GM12875 (cell line): ENCODE measurements around the gene NFKB1.

Source experiments
- H3K4me3 ChIP-seq: one replicate; pipeline ENCODE4 v1.5.1; 2011; ENCODE audit warnings: low read depth, low read length, control low read depth
- CTCF ChIP-seq: IDR thresholded peaks from 2 replicates; pipeline ENCODE4 v1.5.1; 2011; ENCODE audit warnings: low read depth, mild to moderate bottlenecking, control low read depth, inconsistent platforms, low read length, moderate library complexity, borderline replicate concordance; ENCODE audit not compliant: insufficient read depth

NFKB1 gene

GRCh38 chr4:102554482-102554881 is 53.3 kb downstream of the NFKB1 start:
- no peak overlapping the region for H3K4me3 ChIP-seq
- TF ChIP-seq CTCF = no peak

- H3K4me3 ChIP-seq = no peak overlapping the region
- no peak for TF ChIP-seq CTCF
Measured at GRCh38 chr4:102554992-102555391, 53.8 kb downstream of the NFKB1 start.

- no peak for TF ChIP-seq CTCF
- H3K4me3 ChIP-seq = no peak overlapping the region
Measured at GRCh38 chr4:102557636-102558035, 56.5 kb downstream of the NFKB1 start.

- H3K4me3 ChIP-seq = no peak overlapping the region
- no peak for TF ChIP-seq CTCF
Measured at GRCh38 chr4:102560115-102560514, 59.0 kb downstream of the NFKB1 start.

GRCh38 chr4:102560571-102561341 is 59.6 kb downstream of the NFKB1 start:
- H3K4me3 ChIP-seq = no peak overlapping the region
- no peak for TF ChIP-seq CTCF

- H3K4me3 ChIP-seq = no peak overlapping the region
- TF ChIP-seq CTCF = no peak
Measured at GRCh38 chr4:102563000-102563399, 61.8 kb downstream of the NFKB1 start.

GRCh38 chr4:102564399-102565059 is 63.4 kb downstream of the NFKB1 start:
- no peak overlapping the region for H3K4me3 ChIP-seq
- TF ChIP-seq CTCF = no peak
